IMR-90 (cell line): ENCODE measurements around the gene RGS9. TPM values are rescaled to one million over a fixed set of nuclear protein-coding genes. Genes with fewer than 3 reads are reported as not detected.
A peak's percentile ranks its signal among the peaks of the same experiment; 100 is the strongest.

ENCODE experiments used
- ATAC-seq: fragments of 200-7000 bp; cut with Tn5 transposase; 2 replicates; pipeline ENCODE4 v1.9.1; 2020; ENCODE audit warnings: low read depth, mild to moderate bottlenecking, moderate library complexity
- BruUV-seq: library from RNA; stranded (reverse); fragments of 400-500 nt; replicated peaks from 2 replicates; lab custom pipeline; 2021; lab: Mats Ljungman, UMichigan
- CTCF ChIA-PET: fragments of 300-600 bp; formaldehyde crosslinking; extraction: SDS; loops from one replicate; lab custom pipeline; 2021; ENCODE audit warnings: antibody characterized with exemption; lab: Yijun Ruan, JAX
- POLR2A ChIA-PET: fragments of 300-600 bp; sonication (Branson Sonifier 250); formaldehyde crosslinking; loops from one replicate; lab custom pipeline; 2022; ENCODE audit warnings: antibody characterized with exemption; ENCODE audit not compliant: unreplicated experiment; lab: Charles Lee
- DNase-seq: peaks from one replicate; pipeline ENCODE4 v3.0.0; 2013
- H2AFZ ChIP-seq: replicated peaks from 2 replicates; pipeline ENCODE3; 2013; ENCODE audit warnings: low read length, mild to moderate bottlenecking; ENCODE audit not compliant: poor library complexity
- H2AK5ac ChIP-seq: 2 replicates; pipeline ENCODE4 v1.6.1; 2013; ENCODE audit warnings: low read depth, low read length, inconsistent platforms
- H2AK9ac ChIP-seq: replicated peaks from 2 replicates; pipeline ENCODE3; 2013; ENCODE audit warnings: mild to moderate bottlenecking, low read depth, low read length, moderate library complexity; ENCODE audit not compliant: poor library complexity
- H2BK120ac ChIP-seq: 2 replicates; pipeline ENCODE4 v1.6.1; 2013; ENCODE audit warnings: low read depth, low read length, inconsistent platforms
- H2BK15ac ChIP-seq: 3 replicates; pipeline ENCODE4 v1.6.1; 2013; ENCODE audit warnings: low read depth, low read length, inconsistent platforms
- H2BK20ac ChIP-seq: 2 replicates; pipeline ENCODE4 v1.6.1; 2013; ENCODE audit warnings: low read depth, mild to moderate bottlenecking, inconsistent platforms, low read length, moderate library complexity
- H2BK5ac ChIP-seq: 2 replicates; pipeline ENCODE4 v1.6.1; 2013; ENCODE audit warnings: mild to moderate bottlenecking, low read depth, low read length, inconsistent platforms; ENCODE audit not compliant: poor library complexity, severe bottlenecking
- H3K14ac ChIP-seq: replicated peaks from 2 replicates; pipeline ENCODE4 v1.6.1; 2013; ENCODE audit warnings: low read depth, low read length, inconsistent platforms
- H3K18ac ChIP-seq: 2 replicates; pipeline ENCODE4 v1.6.1; 2013; ENCODE audit warnings: low read depth, low read length, control low read depth
- H3K23ac ChIP-seq: 2 replicates; pipeline ENCODE4 v1.6.1; 2013; ENCODE audit warnings: low read depth, low read length, inconsistent platforms
- H3K27ac ChIP-seq: 2 replicates; pipeline ENCODE4 v1.5.1; 2013; ENCODE audit warnings: mild to moderate bottlenecking, control low read depth, low read length; ENCODE audit not compliant: insufficient read depth
- H3K27me3 ChIP-seq: 2 replicates; pipeline ENCODE4 v1.6.1; 2013; ENCODE audit warnings: low read length; ENCODE audit not compliant: control insufficient read depth, insufficient read depth
- H3K36me3 ChIP-seq: 2 replicates; pipeline ENCODE4 v1.6.1; 2013; ENCODE audit warnings: low read length, mixed read lengths; ENCODE audit not compliant: control insufficient read depth, insufficient read depth
- H3K4ac ChIP-seq: 2 replicates; pipeline ENCODE4 v1.6.1; 2013; ENCODE audit warnings: low read depth, low read length, inconsistent platforms
- H3K4me1 ChIP-seq: 2 replicates; pipeline ENCODE4 v1.6.1; 2013; ENCODE audit warnings: low read length, mixed read lengths; ENCODE audit not compliant: control insufficient read depth, insufficient read depth
- H3K4me2 ChIP-seq: 2 replicates; pipeline ENCODE4 v1.6.1; 2013; ENCODE audit warnings: low read depth, mild to moderate bottlenecking, control low read depth, low read length, moderate library complexity
- H3K4me3 ChIP-seq: 2 replicates; pipeline ENCODE4 v1.5.1; 2013; ENCODE audit warnings: low read depth, mild to moderate bottlenecking, control low read depth, low read length, moderate library complexity; ENCODE audit not compliant: insufficient read depth
- H3K56ac ChIP-seq: 2 replicates; pipeline ENCODE4 v1.6.1; 2013; ENCODE audit warnings: low read length, inconsistent platforms; ENCODE audit not compliant: insufficient read depth; ENCODE audit errors: extremely low read depth
- H3K79me1 ChIP-seq, 2 experiments: 2 replicates each; pipeline ENCODE4 v1.6.1; 2013; ENCODE audit warnings: low read length in 2 of 2, inconsistent platforms in 1 of 2, low read depth in 1 of 2
- H3K9ac ChIP-seq: 2 replicates; pipeline ENCODE4 v1.6.1; 2013; ENCODE audit warnings: low read depth, low read length, control low read depth
- H3K9me1 ChIP-seq: 2 replicates; pipeline ENCODE4 v1.6.1; 2013; ENCODE audit warnings: low read length, inconsistent platforms; ENCODE audit not compliant: insufficient read depth
- H3K9me3 ChIP-seq: 2 replicates; pipeline ENCODE4 v1.6.1; 2013; ENCODE audit warnings: low read length; ENCODE audit not compliant: control insufficient read depth, insufficient read depth
- H4K20me1 ChIP-seq: 2 replicates; pipeline ENCODE4 v1.6.1; 2013; ENCODE audit warnings: low read length, inconsistent platforms; ENCODE audit not compliant: insufficient read depth
- H4K5ac ChIP-seq: 2 replicates; pipeline ENCODE4 v1.6.1; 2013; ENCODE audit warnings: mild to moderate bottlenecking, low read depth, low read length, control low read depth
- H4K8ac ChIP-seq, 2 experiments: 2 replicates each; pipeline ENCODE4 v1.6.1; 2013; ENCODE audit warnings: low read depth in 2 of 2, low read length in 2 of 2, control low read depth in 1 of 2, inconsistent platforms in 1 of 2
- H4K91ac ChIP-seq: 2 replicates; pipeline ENCODE4 v1.6.1; 2013; ENCODE audit warnings: low read depth, low read length, inconsistent platforms; ENCODE audit not compliant: insufficient read depth
- BHLHE40 ChIP-seq: fragments of 150-350 bp; IDR thresholded peaks from 2 replicates; pipeline ENCODE4 v1.6.1; 2016; ENCODE audit warnings: mild to moderate bottlenecking, low read depth, low read length
- MXI1 ChIP-seq: IDR thresholded peaks from 2 replicates; pipeline ENCODE4 v1.6.1; 2012; ENCODE audit warnings: low read depth, mild to moderate bottlenecking, low read length, moderate library complexity, borderline replicate concordance
- WGBS, 2 experiments: methylation state at CpG; one replicate each; pipeline versions ENCODE4 v1.1.5 to v1.1.7; 2013; ENCODE audit warnings: missing lambda C conversion rate in 2 of 2; ENCODE audit not compliant: insufficient read length in 1 of 2; ENCODE audit errors: extremely low coverage in 2 of 2; 5-methylcytosine and 5-hydroxymethylcytosine counted together
- dilution Hi-C: fragments of 300-500 bp; cut with HindIII; formaldehyde crosslinking; loops from one replicate; pipeline ENCODE4 v1.14.3; 2018; ENCODE audit warnings: low sequenced_read_pairs; ENCODE audit not compliant: unreplicated experiment
- in situ Hi-C: fragments of 300-500 bp; cut with MboI; formaldehyde crosslinking; loops from 3 replicates; pipeline ENCODE4 v1.14.3; 2019; ENCODE audit warnings: low sequenced_read_pairs, inconsistent platforms, mixed read lengths
- intact Hi-C: fragments of 100-400 bp; cut with micrococcal nuclease; formaldehyde crosslinking; loops from 2 replicates; pipeline ENCODE4 v1.10.0; 2022
- polyA plus RNA-seq, 3 experiments: library from polyadenylated mRNA; depleted of rRNA; stranded (reverse); fragments of >200 nt; gene quantifications; 2 replicates each; pipeline ENCODE4 v1.2.3, GENCODE V29; 2012; ENCODE audit warnings: low replicate concordance in 1 of 3
- total RNA-seq: library from RNA; depleted of rRNA; stranded (reverse); fragments of >200 nt; gene quantifications from 2 replicates; pipeline ENCODE4 v1.2.3, GENCODE V29; 2012

Gene RGS9
- total and polyA plus RNA-seq, 2 of the 4 experiments (the other 2 are of a cell fraction), result 0.90 to 1.1 TPM

DNA sequence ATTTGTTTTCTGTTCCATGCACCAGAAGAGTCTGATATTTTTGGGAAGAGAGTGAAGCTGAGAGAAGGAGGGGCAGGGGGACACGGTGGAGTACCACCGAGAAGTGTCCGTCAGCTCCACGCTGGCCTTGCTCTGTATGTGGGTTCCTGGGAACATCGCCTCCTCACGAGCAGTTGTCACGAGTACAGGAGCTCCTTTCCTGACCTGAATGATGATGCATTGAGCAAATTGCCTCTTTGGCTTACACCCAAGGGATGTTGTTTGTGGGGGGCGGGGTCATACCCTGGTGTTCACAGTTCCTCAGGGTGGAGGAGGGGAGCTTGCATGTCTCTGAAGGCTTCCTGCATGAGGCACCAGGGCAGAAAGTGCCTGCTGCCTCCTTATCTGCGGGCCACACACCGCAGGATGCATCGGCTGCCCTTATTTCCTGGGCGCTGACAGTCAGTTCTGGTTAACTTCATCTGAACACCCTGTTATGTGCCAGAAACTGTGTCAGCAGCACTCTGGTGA is 36.2 kb downstream of the RGS9 start:
- TF ChIP-seq BHLHE40, result peak; percentile 66
- no peak for TF ChIP-seq MXI1
- WGBS, 2 experiments, result 64% methylated on average over 7 of the region's 12 CpGs; no CpG with 5 or more reads in 1 of the 2 experiments

More for the DNA sequence above, 36.2 kb downstream of the RGS9 start:
- H2AK5ac ChIP-seq, result peak overlapping the region; percentile 81
- peak overlapping the region; percentile 73; the same call in 2 of the 3 replicates for H2BK15ac ChIP-seq
- no peak overlapping the region for H3K27ac ChIP-seq
- peaks cover 34% of the 10 kb centered on the region for H3K9me1 ChIP-seq
- peak overlapping the region; percentile 54 for H2AFZ ChIP-seq
- H2BK5ac ChIP-seq, result no peak overlapping the region
- peak overlapping the region; percentile 60; the same call in 1 of the 2 replicates for H2BK120ac ChIP-seq
- H4K20me1 ChIP-seq, result no peaks in the 10 kb centered on the region
- H2BK20ac ChIP-seq, result peak overlapping the region; percentile 56; the same call in 1 of the 2 replicates
- no peak overlapping the region for H3K23ac ChIP-seq
- H3K14ac ChIP-seq, result peak overlapping the region; percentile 75; the same call in 1 of the 2 replicates
- H4K91ac ChIP-seq, result peak overlapping the region; percentile 66
- ATAC-seq (0 out of 2 replicates have a peak, but pooled peaks have one; percentile 9), DNase-seq (peak; percentile 55)
- H3K9me3 ChIP-seq, result no peaks in the 10 kb centered on the region
- peak overlapping the region; percentile 10 for H2AK9ac ChIP-seq
- peak overlapping the region; percentile 62 for H3K4ac ChIP-seq
- H3K79me1 ChIP-seq, result no peaks in the 10 kb centered on the region
- H3K56ac ChIP-seq, result no peak overlapping the region
- no peak overlapping the region for H3K9ac ChIP-seq
- in situ Hi-C loops, result no loop called here
- H3K27me3 ChIP-seq, result no peaks in the 10 kb centered on the region
- H3K18ac ChIP-seq, result no peak overlapping the region
- dilution Hi-C loops, result no loop called here
- intact Hi-C loops, result no loop called here
- H4K5ac ChIP-seq, result no peak overlapping the region
- H3K4me3 ChIP-seq, result no peak overlapping the region
- ChIA-PET POLR2A (no interaction called here), CTCF (interaction anchor here (0.6 to 1.0 kb wide), 2 partner anchors 16 to 36 kb away, joined by 3 to 7 read pairs; partner anchors contain the start of gene RGS9)
- H3K4me2 ChIP-seq, result no peak overlapping the region
- H3K36me3 ChIP-seq, result no peaks in the 10 kb centered on the region
- H4K8ac ChIP-seq, result peak overlapping the region in 1 of 2 experiments; percentile 63; a peak in 1 of 4 replicates
- no TSS peak for BruUV-seq
- peaks cover 12% of the 10 kb centered on the region for H3K4me1 ChIP-seq
